ENCODE data around the gene RPL12. TPM values are rescaled to one million over a fixed set of nuclear protein-coding genes. Genes with fewer than 3 reads are reported as not detected.

The RPL12 gene
- polyA plus RNA-seq, 1 donor (not counting 4 experiments of a cell fraction or from before 2014, with no cell fraction given): 2,671 TPM

- H3K36me3 ChIP-seq (ENCODE audit: control insufficient read depth in 2 of 2, extremely low read depth in 1 of 2, insufficient read depth in 2 of 2, low read length in 2 of 2): peaks cover 22 to 36% of the 10 kb centered on the region in 2 experiments
Observed at GRCh38 chr9:127458921-127459320, 7.7 kb upstream of the RPL12 start.

DNA sequence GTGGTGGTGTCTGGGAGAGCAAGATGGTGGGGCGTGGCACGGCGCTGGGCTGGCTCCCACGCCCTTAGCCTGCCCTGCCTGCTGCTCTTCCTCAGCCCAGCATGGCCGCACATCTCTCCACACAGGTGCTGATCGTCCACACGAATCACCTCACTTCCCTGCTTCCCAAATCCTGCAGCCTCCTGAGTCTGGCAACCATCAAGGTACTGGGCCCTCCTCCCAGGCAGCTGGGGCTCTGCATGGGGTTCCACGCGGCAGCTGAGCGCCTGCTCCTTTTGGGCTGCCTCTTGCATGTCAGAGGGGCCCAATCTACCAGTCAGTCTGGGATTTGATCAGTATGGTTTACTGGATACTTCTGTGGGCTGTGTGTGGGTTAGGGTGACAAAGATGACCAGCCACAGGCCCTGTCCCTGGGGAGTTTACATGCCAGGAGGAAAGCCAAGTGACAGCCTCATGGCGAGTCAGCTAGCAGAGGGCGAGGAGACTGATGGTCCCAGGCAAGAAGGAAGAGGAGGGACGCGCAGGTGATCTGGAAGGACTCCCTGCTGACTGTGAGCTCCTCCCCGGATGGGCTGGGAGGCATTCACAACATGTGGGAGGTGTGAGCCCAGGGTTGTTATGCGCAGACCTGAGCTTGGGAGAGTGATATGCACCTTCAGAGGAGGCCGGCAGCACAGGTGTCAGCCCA lies 6.1 kb upstream of the RPL12 start:
- Histone ChIP-seq H2AFZ (ENCODE audit: control insufficient read depth, low read length) (no peak overlapping the region), H3K36me3 (ENCODE audit: control insufficient read depth in 2 of 2, extremely low read depth in 1 of 2, insufficient read depth in 2 of 2, low read length in 2 of 2) (peaks cover 22 to 29% of the 10 kb centered on the region in 2 experiments), H3K79me2 (ENCODE audit: control insufficient read depth, insufficient read depth, low read length) (no peaks in the 10 kb centered on the region), H4K20me1 (ENCODE audit: control insufficient read depth, extremely low read depth, insufficient read depth, low read length) (peaks cover 3% of the 10 kb centered on the region), H3K9me3 (ENCODE audit: control insufficient read depth, low read depth, low read length) (no peaks in the 10 kb centered on the region), H3K27ac (ENCODE audit: control insufficient read depth, insufficient read depth, low read length) (no peak overlapping the region), H3K27me3 (ENCODE audit: control insufficient read depth, extremely low read depth, insufficient read depth, low read length) (no peaks in the 10 kb centered on the region), H3K9me1 (ENCODE audit: control insufficient read depth, extremely low read depth, insufficient read depth, low read length) (no peaks in the 10 kb centered on the region), H3K4me2 (ENCODE audit: control insufficient read depth, extremely low read depth, insufficient read depth, low read depth, low read length) (no peak overlapping the region), H3K9ac (ENCODE audit: control insufficient read depth, extremely low read depth, insufficient read depth, low read length) (no peak overlapping the region), H3K4me3 (ENCODE audit: control insufficient read depth in 2 of 3, extremely low read depth in 1 of 3, insufficient read depth in 2 of 3, low read depth in 1 of 3, low read length in 3 of 3) (no peak overlapping the region), H3K4me1 (ENCODE audit: control insufficient read depth, extremely low read depth, insufficient read depth, low read length) (peaks cover 5% of the 10 kb centered on the region)
- no peak for TF ChIP-seq EZH2 (IDR thresholded peaks at IDR 0.05; ENCODE audit: low read length)
- TF ChIP-seq, protein P1, sequence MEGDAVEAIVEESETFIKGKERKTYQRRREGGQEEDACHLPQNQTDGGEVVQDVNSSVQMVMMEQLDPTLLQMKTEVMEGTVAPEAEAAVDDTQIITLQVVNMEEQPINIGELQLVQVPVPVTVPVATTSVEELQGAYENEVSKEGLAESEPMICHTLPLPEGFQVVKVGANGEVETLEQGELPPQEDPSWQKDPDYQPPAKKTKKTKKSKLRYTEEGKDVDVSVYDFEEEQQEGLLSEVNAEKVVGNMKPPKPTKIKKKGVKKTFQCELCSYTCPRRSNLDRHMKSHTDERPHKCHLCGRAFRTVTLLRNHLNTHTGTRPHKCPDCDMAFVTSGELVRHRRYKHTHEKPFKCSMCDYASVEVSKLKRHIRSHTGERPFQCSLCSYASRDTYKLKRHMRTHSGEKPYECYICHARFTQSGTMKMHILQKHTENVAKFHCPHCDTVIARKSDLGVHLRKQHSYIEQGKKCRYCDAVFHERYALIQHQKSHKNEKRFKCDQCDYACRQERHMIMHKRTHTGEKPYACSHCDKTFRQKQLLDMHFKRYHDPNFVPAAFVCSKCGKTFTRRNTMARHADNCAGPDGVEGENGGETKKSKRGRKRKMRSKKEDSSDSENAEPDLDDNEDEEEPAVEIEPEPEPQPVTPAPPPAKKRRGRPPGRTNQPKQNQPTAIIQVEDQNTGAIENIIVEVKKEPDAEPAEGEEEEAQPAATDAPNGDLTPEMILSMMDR (optimal IDR thresholded peaks at IDR 0.05 in 1 of 3, IDR thresholded peaks at IDR 0.05 in 1 of 3, conservative IDR thresholded peaks at IDR 0.05 in 1 of 3; ENCODE audit: extremely low read depth in 1 of 3, insufficient read depth in 2 of 3, low read length in 3 of 3): no peak
- DNase-seq (ENCODE audit: low read depth, low spot score) (no peak), FAIRE-seq (no peak)
- dilution Hi-C loops (cut with MboI; ENCODE audit: extremely low pct_ligation_motif_present, low sequenced_read_pairs): no loop called here

More at GRCh38 chr9:127458921-127459320, 7.7 kb upstream of the RPL12 start:
- H3K9me1 ChIP-seq (ENCODE audit: control insufficient read depth, extremely low read depth, insufficient read depth, low read length): no peaks in the 10 kb centered on the region
- H3K4me2 ChIP-seq (ENCODE audit: control insufficient read depth, extremely low read depth, insufficient read depth, low read depth, low read length): no peak overlapping the region
- no peak overlapping the region for H3K9ac ChIP-seq (ENCODE audit: control insufficient read depth, extremely low read depth, insufficient read depth, low read length)
- H4K20me1 ChIP-seq (ENCODE audit: control insufficient read depth, extremely low read depth, insufficient read depth, low read length): peaks cover 3% of the 10 kb centered on the region
- H3K79me2 ChIP-seq (ENCODE audit: control insufficient read depth, insufficient read depth, low read length): no peaks in the 10 kb centered on the region
- no peaks in the 10 kb centered on the region for H3K4me1 ChIP-seq (ENCODE audit: control insufficient read depth, extremely low read depth, insufficient read depth, low read length)
- no peak for FAIRE-seq
- H2AFZ ChIP-seq (ENCODE audit: control insufficient read depth, low read length): no peak overlapping the region
- H3K9me3 ChIP-seq (ENCODE audit: control insufficient read depth, low read depth, low read length): no peaks in the 10 kb centered on the region
- TF ChIP-seq, protein P1 (optimal IDR thresholded peaks at IDR 0.05 in 1 of 3, IDR thresholded peaks at IDR 0.05 in 1 of 3, conservative IDR thresholded peaks at IDR 0.05 in 1 of 3; ENCODE audit: extremely low read depth in 1 of 3, insufficient read depth in 2 of 3, low read length in 3 of 3): no peak
- no peak for TF ChIP-seq EZH2 (IDR thresholded peaks at IDR 0.05; ENCODE audit: low read length)
- dilution Hi-C loops (cut with MboI; ENCODE audit: extremely low pct_ligation_motif_present, low sequenced_read_pairs): no loop called here
- no peak overlapping the region for H3K27ac ChIP-seq (ENCODE audit: control insufficient read depth, insufficient read depth, low read length)
- no peak for DNase-seq (ENCODE audit: low read depth, low spot score)
- H3K4me3 ChIP-seq (ENCODE audit: control insufficient read depth in 2 of 3, extremely low read depth in 1 of 3, insufficient read depth in 2 of 3, low read depth in 1 of 3, low read length in 3 of 3): no peak overlapping the region
- H3K27me3 ChIP-seq (ENCODE audit: control insufficient read depth, extremely low read depth, insufficient read depth, low read length): no peaks in the 10 kb centered on the region
